ENCODE measurements around the gene RBM39.

RBM39 gene

GRCh38 chr20:35702824-35703695, 39.0 kb downstream of the RBM39 start:
- Histone ChIP-seq H2BK12ac (ENCODE audit: low read length in 2 of 2) (no peak overlapping the region), H2BK15ac (ENCODE audit: low read depth, poor library complexity, severe bottlenecking) (no peak overlapping the region), H3K9ac (ENCODE audit: low read length) (peak overlapping the region; percentile 75), H2AFZ (ENCODE audit: low read depth, low read length) (no peak overlapping the region), H3K36me3 (ENCODE audit: control insufficient read depth in 1 of 2, insufficient read depth in 2 of 2, low read depth in 1 of 2, low read length in 2 of 2) (peaks cover 23 to 73% of the 10 kb centered on the region in 2 experiments), H3K4me1 (ENCODE audit: control insufficient read depth, insufficient read depth, low read depth, low read length) (peaks cover 8% of the 10 kb centered on the region), H2BK5ac (ENCODE audit: low read depth, low read length, poor library complexity, severe bottlenecking) (no peak overlapping the region), H3K79me1 (replicated peaks; ENCODE audit: low read length, poor library complexity, severe bottlenecking) (peaks cover 4% of the 10 kb centered on the region), H2AK5ac (ENCODE audit: low read length, severe bottlenecking) (no peak overlapping the region), H3K27ac (ENCODE audit: low read length, poor library complexity, severe bottlenecking) (no peak overlapping the region), H3K18ac (ENCODE audit: low read depth in 1 of 2, low read length in 2 of 2) (no peak overlapping the region), H3K14ac (ENCODE audit: low read length in 2 of 2) (no peak overlapping the region), H4K8ac (ENCODE audit: low read length) (no peak overlapping the region), H3K4me3 (ENCODE audit: insufficient read depth in 1 of 2, low read depth in 1 of 2, low read length in 2 of 2) (no peak overlapping the region), H2BK120ac (ENCODE audit: low read depth, low read length) (no peak overlapping the region), H3K23ac (ENCODE audit: low read length in 2 of 2) (no peak overlapping the region), H3K4ac (ENCODE audit: low read depth in 1 of 2, low read length in 2 of 2) (no peak overlapping the region), H3K4me2 (ENCODE audit: low read length, poor library complexity, severe bottlenecking) (no peak overlapping the region), H3K9me3 (ENCODE audit: control insufficient read depth, low read length) (no peaks in the 10 kb centered on the region), H4K91ac (ENCODE audit: low read length) (no peak overlapping the region), H3K27me3 (ENCODE audit: control insufficient read depth in 1 of 2, insufficient read depth in 1 of 2, low read length in 2 of 2) (no peaks in the 10 kb centered on the region)
- no peak for DNase-seq
- 75% methylated on average over 1 of the region's 4 CpGs for WGBS

GRCh38 chr20:35702051-35702823, 39.8 kb downstream of the RBM39 start:
- H3K23ac ChIP-seq (ENCODE audit: low read length in 2 of 2), result no peak overlapping the region
- H2BK12ac ChIP-seq (ENCODE audit: low read length in 2 of 2), result no peak overlapping the region
- H2BK5ac ChIP-seq (ENCODE audit: low read depth, low read length, poor library complexity, severe bottlenecking), result no peak overlapping the region
- H4K91ac ChIP-seq (ENCODE audit: low read length), result no peak overlapping the region
- H3K36me3 ChIP-seq (ENCODE audit: control insufficient read depth in 1 of 2, insufficient read depth in 2 of 2, low read depth in 1 of 2, low read length in 2 of 2), result peaks cover 23 to 65% of the 10 kb centered on the region in 2 experiments
- no peak overlapping the region for H2BK15ac ChIP-seq (ENCODE audit: low read depth, poor library complexity, severe bottlenecking)
- no peak overlapping the region for H3K4me3 ChIP-seq (ENCODE audit: insufficient read depth in 1 of 2, low read depth in 1 of 2, low read length in 2 of 2)
- H3K9ac ChIP-seq (ENCODE audit: low read length), result peak overlapping the region; percentile 75
- H3K4me1 ChIP-seq (ENCODE audit: control insufficient read depth, insufficient read depth, low read depth, low read length), result peaks cover 14% of the 10 kb centered on the region
- no peak overlapping the region for H3K4ac ChIP-seq (ENCODE audit: low read depth in 1 of 2, low read length in 2 of 2)
- H3K27ac ChIP-seq (ENCODE audit: low read length, poor library complexity, severe bottlenecking), result peak overlapping the region; percentile 13
- H3K18ac ChIP-seq (ENCODE audit: low read depth in 1 of 2, low read length in 2 of 2), result no peak overlapping the region
- no peaks in the 10 kb centered on the region for H3K9me3 ChIP-seq (ENCODE audit: control insufficient read depth, low read length)
- no peak overlapping the region for H3K14ac ChIP-seq (ENCODE audit: low read length in 2 of 2)
- peak; percentile 42 for DNase-seq
- H2AK5ac ChIP-seq (ENCODE audit: low read length, severe bottlenecking), result no peak overlapping the region
- 93% methylated on average over 10 of the region's 12 CpGs for WGBS
- H2AFZ ChIP-seq (ENCODE audit: low read depth, low read length), result no peak overlapping the region
- H3K27me3 ChIP-seq (ENCODE audit: control insufficient read depth in 1 of 2, insufficient read depth in 1 of 2, low read length in 2 of 2), result no peaks in the 10 kb centered on the region
- H2BK120ac ChIP-seq (ENCODE audit: low read depth, low read length), result no peak overlapping the region
- H3K4me2 ChIP-seq (ENCODE audit: low read length, poor library complexity, severe bottlenecking), result no peak overlapping the region
- no peak overlapping the region for H4K8ac ChIP-seq (ENCODE audit: low read length)
- peaks cover 11% of the 10 kb centered on the region for H3K79me1 ChIP-seq (replicated peaks; ENCODE audit: low read length, poor library complexity, severe bottlenecking)

- Histone ChIP-seq H3K14ac (ENCODE audit: low read length in 2 of 2) (no peak overlapping the region), H4K8ac (ENCODE audit: low read length) (no peak overlapping the region), H3K27me3 (ENCODE audit: control insufficient read depth in 1 of 2, insufficient read depth in 1 of 2, low read length in 2 of 2) (no peaks in the 10 kb centered on the region), H3K9ac (ENCODE audit: low read length) (peak overlapping the region; percentile 99), H3K4me1 (ENCODE audit: control insufficient read depth, insufficient read depth, low read depth, low read length) (peaks cover 14% of the 10 kb centered on the region), H3K36me3 (ENCODE audit: control insufficient read depth in 1 of 2, insufficient read depth in 2 of 2, low read depth in 1 of 2, low read length in 2 of 2) (peaks cover 15 to 56% of the 10 kb centered on the region in 2 experiments), H3K9me3 (ENCODE audit: control insufficient read depth, low read length) (no peaks in the 10 kb centered on the region), H3K27ac (ENCODE audit: low read length, poor library complexity, severe bottlenecking) (no peak overlapping the region), H2AFZ (ENCODE audit: low read depth, low read length) (no peak overlapping the region), H2AK5ac (ENCODE audit: low read length, severe bottlenecking) (no peak overlapping the region), H2BK5ac (ENCODE audit: low read depth, low read length, poor library complexity, severe bottlenecking) (no peak overlapping the region), H4K91ac (ENCODE audit: low read length) (no peak overlapping the region), H3K18ac (ENCODE audit: low read depth in 1 of 2, low read length in 2 of 2) (no peak overlapping the region), H2BK120ac (ENCODE audit: low read depth, low read length) (no peak overlapping the region), H2BK15ac (ENCODE audit: low read depth, poor library complexity, severe bottlenecking) (no peak overlapping the region), H3K4me3 (ENCODE audit: insufficient read depth in 1 of 2, low read depth in 1 of 2, low read length in 2 of 2) (peak overlapping the region in 1 of 2 experiments; percentile 99), H3K4me2 (ENCODE audit: low read length, poor library complexity, severe bottlenecking) (no peak overlapping the region), H3K23ac (ENCODE audit: low read length in 2 of 2) (no peak overlapping the region), H3K79me1 (replicated peaks; ENCODE audit: low read length, poor library complexity, severe bottlenecking) (peaks cover 18% of the 10 kb centered on the region), H3K4ac (ENCODE audit: low read depth in 1 of 2, low read length in 2 of 2) (no peak overlapping the region), H2BK12ac (ENCODE audit: low read length in 2 of 2) (no peak overlapping the region)
- DNase-seq, result no peak
- WGBS, result 96% methylated on average over 7 of the region's 7 CpGs
Measured at GRCh38 chr20:35700625-35701148, 41.4 kb downstream of the RBM39 start.

Measured in mesenchymal stem cell (in vitro differentiated cells and primary cell).